GM18907 (cell line): ENCODE measurements around the gene ELAVL2.

Experiments used
- ATAC-seq: cut with Tn5 transposase; IDR thresholded peaks from one replicate; pipeline ENCODE4 v1.9.1; 2021; ENCODE audit warnings: mild to moderate bottlenecking, moderate library complexity; ENCODE audit not compliant: unreplicated experiment

Gene ELAVL2

GRCh38 chr9:23822261-23823169 is 3.5 kb downstream of the ELAVL2 start:
- no peak for ATAC-seq

- ATAC-seq, result no peak
Observed at GRCh38 chr9:23821375-23822181, 4.5 kb downstream of the ELAVL2 start.

- no peak for ATAC-seq
Observed at GRCh38 chr9:23820451-23821374, 5.3 kb downstream of the ELAVL2 start.

DNA sequence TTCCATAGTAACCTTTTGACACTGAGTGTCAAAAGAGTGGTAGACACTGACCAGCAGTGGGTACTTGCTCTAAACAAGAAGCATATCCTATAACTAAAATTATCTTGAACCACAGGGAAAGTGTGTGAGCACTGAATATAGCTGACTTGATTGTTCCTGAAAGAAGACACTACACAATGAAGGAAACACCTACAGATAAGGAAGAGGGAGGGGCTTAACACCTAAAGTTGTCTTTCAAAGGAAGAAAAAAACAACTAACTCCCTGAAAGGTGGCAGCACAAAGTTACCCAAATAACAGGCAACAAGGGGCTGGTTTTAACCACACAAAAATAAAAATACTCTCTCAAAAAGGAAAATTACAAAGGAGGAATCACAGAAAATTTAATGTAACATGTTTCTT is 6.6 kb downstream of the ELAVL2 start:
- no peak for ATAC-seq

DNA sequence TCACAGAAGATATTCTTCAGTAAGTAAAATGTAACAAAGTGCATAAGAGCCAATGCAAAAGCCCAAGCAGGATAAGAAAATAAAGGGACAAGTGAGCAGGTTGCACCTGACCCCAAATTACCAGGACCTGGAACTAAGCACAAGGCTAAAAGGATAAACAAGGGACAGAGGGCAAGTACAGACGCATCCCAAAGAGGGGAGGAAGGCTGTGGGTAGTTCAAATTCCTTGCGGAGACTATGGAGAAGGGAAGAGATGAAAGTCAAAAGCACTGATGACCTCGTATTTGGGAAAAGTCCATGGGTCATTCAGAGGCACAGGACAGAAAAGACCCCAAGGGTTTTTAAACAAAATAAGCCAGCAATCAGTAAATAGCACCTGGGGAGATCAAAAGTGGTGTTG is 11.8 kb downstream of the ELAVL2 start:
- no peak for ATAC-seq

DNA sequence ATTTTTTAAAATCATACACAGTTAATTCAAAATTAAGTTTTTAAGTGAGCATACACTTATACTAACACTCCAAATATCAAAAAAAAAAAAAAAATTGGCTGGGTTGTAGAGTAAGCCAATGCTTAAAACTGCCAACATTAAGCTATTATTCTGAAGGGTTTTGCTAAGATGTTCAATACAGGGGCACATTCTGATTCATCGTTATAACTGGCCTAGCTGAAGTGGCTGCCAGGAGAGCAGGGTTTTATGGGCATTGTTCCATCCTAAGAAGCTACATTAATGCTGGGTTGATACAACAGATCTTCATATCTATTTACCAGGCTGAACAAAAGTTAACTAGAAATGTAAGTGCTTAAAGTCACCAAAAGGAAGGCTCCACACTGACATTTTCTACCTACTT is 13.4 kb downstream of the ELAVL2 start:
- no peak for ATAC-seq

DNA sequence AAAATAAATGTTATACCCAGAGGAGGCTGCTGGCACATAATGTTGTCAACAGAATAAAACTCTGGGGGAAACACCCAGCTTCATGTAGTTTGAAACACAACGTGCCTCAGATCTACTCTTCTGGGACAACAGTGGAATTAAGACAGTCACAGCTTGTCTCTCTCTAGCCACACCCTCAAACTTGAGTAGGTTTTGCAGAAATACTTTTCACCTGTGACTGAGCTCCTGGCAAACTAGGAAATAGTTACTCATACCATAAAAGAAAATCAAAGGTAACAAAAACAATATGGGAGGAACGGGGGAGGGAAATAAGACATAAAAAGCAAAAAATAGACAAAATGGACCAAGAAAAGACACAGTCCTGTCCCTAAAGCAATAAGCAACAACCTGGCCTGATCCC is 14.4 kb downstream of the ELAVL2 start:
- no peak for ATAC-seq

- ATAC-seq, result no peak
Observed at GRCh38 chr9:23803216-23803615, 22.8 kb downstream of the ELAVL2 start.

GRCh38 chr9:23801523-23801922 is 24.5 kb downstream of the ELAVL2 start:
- ATAC-seq, result no peak

DNA sequence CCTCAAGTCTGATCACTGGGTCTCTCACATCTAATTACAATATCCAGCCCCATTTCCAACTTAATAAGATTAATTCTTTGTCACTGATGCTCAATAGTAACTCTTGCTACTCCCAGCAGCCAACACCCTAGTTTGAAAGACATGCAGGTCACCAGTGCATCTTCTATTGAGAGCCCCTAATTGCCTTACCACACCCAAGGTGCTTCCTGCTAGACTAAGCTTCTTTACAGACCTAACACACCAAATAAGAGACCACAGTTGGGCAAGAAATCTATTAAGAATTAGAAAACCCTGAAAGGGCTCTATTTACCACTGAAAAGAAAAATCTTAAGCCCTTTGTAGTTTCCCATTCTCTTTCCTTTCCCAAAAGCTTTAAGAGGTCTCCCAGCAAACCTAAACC is 26.5 kb downstream of the ELAVL2 start:
- no peak for ATAC-seq

- ATAC-seq, result no peak
Observed at GRCh38 chr9:23798325-23798724, 27.7 kb downstream of the ELAVL2 start.

DNA sequence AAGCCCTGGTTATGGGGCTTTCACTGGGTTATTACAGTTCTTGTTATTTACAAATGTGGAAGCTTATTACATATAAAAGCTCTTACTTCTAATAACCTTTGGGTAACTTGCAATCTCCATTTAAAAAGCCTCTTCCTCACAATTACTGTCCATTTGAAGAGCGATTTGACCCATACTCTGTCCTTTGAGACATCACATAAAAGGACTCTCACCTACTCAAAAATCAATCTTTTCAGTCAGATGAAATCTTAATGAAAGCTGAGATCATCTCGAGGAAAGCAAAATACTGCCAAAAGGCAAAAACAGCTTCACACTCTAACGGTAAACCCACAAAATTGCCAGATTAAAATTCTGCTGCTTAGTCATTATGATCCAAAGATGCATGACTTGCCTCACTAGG is 29.8 kb downstream of the ELAVL2 start:
- ATAC-seq, result no peak

GRCh38 chr9:23790351-23791260 is 35.4 kb downstream of the ELAVL2 start:
- no peak for ATAC-seq

GRCh38 chr9:23789529-23790254 is 36.3 kb downstream of the ELAVL2 start:
- no peak for ATAC-seq

DNA sequence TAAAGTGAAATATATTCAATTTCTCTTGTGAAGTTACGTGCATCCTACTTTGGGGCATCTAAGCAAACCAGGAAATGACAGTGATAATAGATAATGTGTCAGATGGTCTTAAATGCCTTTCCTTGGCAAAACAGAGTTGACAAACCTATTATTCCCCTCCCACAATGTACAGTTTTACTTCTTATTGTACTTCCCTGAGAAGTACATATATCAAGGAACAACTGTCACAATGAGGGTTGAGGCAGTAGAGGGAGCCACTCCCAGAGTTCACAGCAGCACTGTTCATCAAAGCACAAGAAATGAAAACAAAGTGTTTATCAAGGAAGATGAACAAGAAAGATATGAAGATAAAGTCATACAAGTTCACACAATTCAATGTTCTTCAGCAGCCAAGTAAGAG is 41.1 kb downstream of the ELAVL2 start:
- no peak for ATAC-seq

GRCh38 chr9:23783509-23783908 is 42.5 kb downstream of the ELAVL2 start:
- no peak for ATAC-seq

GRCh38 chr9:23779220-23779619 is 46.8 kb downstream of the ELAVL2 start:
- no peak for ATAC-seq

GRCh38 chr9:23777328-23777727 is 48.7 kb downstream of the ELAVL2 start:
- no peak for ATAC-seq

- ATAC-seq, result no peak
Observed at GRCh38 chr9:23775549-23775948, 50.5 kb downstream of the ELAVL2 start.
